Smooth muscle cell (in vitro differentiated cells): ENCODE data around the gene OVCH2. TPM values are rescaled to one million over a fixed set of nuclear protein-coding genes. Genes with fewer than 3 reads are reported as not detected.

Experiments
- DNase-seq: peaks from one replicate; lab custom pipeline; 2025; ENCODE audit not compliant: unreplicated experiment; lab: John Stamatoyannopoulos, UW
- H2AFZ ChIP-seq: fragments of 200-600 bp; sonication (generic); 2 replicates; pipeline ENCODE4 v1.6.0; 2016; ENCODE audit warnings: antibody characterized with exemption, low read depth, mild to moderate bottlenecking
- H3F3A ChIP-seq: fragments of 200-600 bp; sonication (generic); 2 replicates; pipeline ENCODE4 v1.6.0; 2017; ENCODE audit warnings: antibody characterized with exemption, low read depth
- H3K27ac ChIP-seq: fragments of 200-600 bp; sonication (generic); 2 replicates; pipeline ENCODE4 v1.5.1; 2016; ENCODE audit warnings: low read depth, mild to moderate bottlenecking
- H3K27me3 ChIP-seq: fragments of 200-600 bp; sonication (generic); 2 replicates; pipeline ENCODE4 v1.6.1; 2016; ENCODE audit warnings: low read depth, mild to moderate bottlenecking
- H3K36me3 ChIP-seq: fragments of 200-600 bp; sonication (generic); 2 replicates; pipeline ENCODE4 v1.5.1; 2016; ENCODE audit warnings: low read depth
- H3K4me1 ChIP-seq: fragments of 200-600 bp; sonication (generic); 2 replicates; pipeline ENCODE4 v1.5.1; 2016; ENCODE audit warnings: low read depth
- H3K4me2 ChIP-seq: fragments of 200-600 bp; sonication (generic); 2 replicates; pipeline ENCODE4 v1.6.0; 2016; ENCODE audit warnings: mild to moderate bottlenecking
- H3K4me3 ChIP-seq: fragments of 200-600 bp; sonication (generic); 2 replicates; pipeline ENCODE4 v1.5.1; 2016; ENCODE audit warnings: mild to moderate bottlenecking
- H3K79me2 ChIP-seq: fragments of 200-600 bp; sonication (generic); 2 replicates; pipeline ENCODE4 v1.6.0; 2016; ENCODE audit warnings: low read depth, mild to moderate bottlenecking
- H3K9ac ChIP-seq: fragments of 200-600 bp; sonication (generic); 2 replicates; pipeline ENCODE4 v1.6.0; 2016; ENCODE audit warnings: low read depth
- H3K9me3 ChIP-seq: fragments of 200-600 bp; sonication (generic); replicated peaks from 2 replicates; pipeline ENCODE4 v1.5.1; 2016; ENCODE audit warnings: low read depth
- H4K20me1 ChIP-seq: fragments of 200-600 bp; sonication (generic); 2 replicates; pipeline ENCODE4 v1.6.0; 2016; ENCODE audit warnings: low read depth
- CTCF ChIP-seq: fragments of 200-600 bp; sonication (generic); IDR thresholded peaks from 2 replicates; pipeline ENCODE4 v1.5.1; 2017; ENCODE audit warnings: borderline replicate concordance, mild to moderate bottlenecking, antibody characterized with exemption; ENCODE audit not compliant: insufficient read depth, poor library complexity, severe bottlenecking
- WGBS: methylation state at CpG from one replicate; pipeline ENCODE4 v1.1.7; 2016; ENCODE audit warnings: low lambda C conversion rate; 5-methylcytosine and 5-hydroxymethylcytosine counted together
- polyA plus RNA-seq: library from polyadenylated mRNA; unstranded; fragments of >200 nt; fragmentation: Nextera tagmentation; extraction: Ambion mirVana; gene quantifications from 2 replicates; pipeline ENCODE4 v1.2.1, GENCODE V29; 2016
- total RNA-seq: library from RNA; depleted of rRNA; stranded (reverse); fragments of >200 nt; gene quantifications from 2 replicates; pipeline ENCODE4 v1.2.3, GENCODE V29; 2014

The OVCH2 gene
- total and polyA plus RNA-seq, 2 experiments from 2014 or later, result 0.13 to 0.26 TPM

DNA sequence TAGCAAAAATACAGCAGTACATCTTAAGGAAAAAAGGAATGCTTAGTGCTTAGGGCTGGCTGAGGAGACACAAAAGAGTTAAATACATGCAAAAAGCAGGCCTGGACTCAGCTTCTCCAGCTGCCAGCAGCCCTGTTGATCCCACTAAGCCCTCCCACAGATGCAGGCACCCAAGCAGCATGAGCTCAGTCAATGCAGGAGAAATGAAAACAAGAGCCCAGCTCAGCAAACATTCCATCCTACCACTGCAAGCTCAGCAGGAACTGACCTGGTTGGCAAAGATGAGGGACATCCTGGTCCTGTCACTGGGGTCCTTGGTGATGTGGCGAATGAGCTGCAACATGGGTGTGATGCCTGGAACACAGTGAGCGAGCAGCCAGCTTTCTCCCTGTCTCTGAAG is 38.8 kb downstream of the OVCH2 start:
- no peak for DNase-seq
- H2AFZ ChIP-seq, result no peak overlapping the region
- 75% methylated on average over 2 of the region's 2 CpGs for WGBS
- H4K20me1 ChIP-seq, result no peaks in the 10 kb centered on the region
- no peak overlapping the region for H3K4me3 ChIP-seq
- TF ChIP-seq CTCF, result no peak
- no peak overlapping the region for H3K27ac ChIP-seq
- H3F3A ChIP-seq, result peaks cover 19% of the 10 kb centered on the region
- H3K9ac ChIP-seq, result no peak overlapping the region
- H3K9me3 ChIP-seq, result no peaks in the 10 kb centered on the region
- H3K4me2 ChIP-seq, result peak overlapping the region; percentile 56
- no peaks in the 10 kb centered on the region for H3K36me3 ChIP-seq
- H3K79me2 ChIP-seq, result no peaks in the 10 kb centered on the region
- H3K27me3 ChIP-seq, result no peaks in the 10 kb centered on the region
- peaks cover 14% of the 10 kb centered on the region for H3K4me1 ChIP-seq

DNA sequence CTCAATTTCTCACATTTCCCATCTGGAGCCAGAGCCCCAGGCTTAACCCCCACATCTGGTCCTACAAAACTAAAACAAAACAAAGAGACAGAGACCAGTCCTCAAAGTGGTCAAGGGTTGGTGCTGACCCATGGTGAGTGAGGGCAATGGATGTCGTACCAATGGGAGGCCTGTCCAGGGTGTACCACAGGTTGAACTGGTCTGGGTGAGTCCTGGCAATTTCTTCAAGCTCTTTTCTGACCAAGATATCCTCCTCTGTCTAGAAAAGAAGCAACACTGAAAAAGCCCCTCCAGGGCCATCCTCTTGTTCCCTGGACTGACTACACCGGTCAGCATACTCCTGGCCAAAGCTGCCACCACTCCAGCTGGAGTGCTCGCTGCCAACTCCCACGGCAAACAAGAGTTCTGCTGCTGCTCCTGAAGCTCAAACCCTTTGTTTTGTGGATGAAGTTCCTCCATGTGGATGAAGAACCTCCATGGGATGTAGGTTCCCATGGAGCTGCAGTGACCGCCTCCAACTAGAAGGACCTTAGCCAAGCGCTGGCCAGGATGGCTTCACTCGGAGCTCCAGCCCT is 39.9 kb downstream of the OVCH2 start:
- no peak for DNase-seq
- no peaks in the 10 kb centered on the region for H3K79me2 ChIP-seq
- peak overlapping the region; percentile 56 for H3K4me2 ChIP-seq
- TF ChIP-seq CTCF, result no peak
- no peak overlapping the region for H3K9ac ChIP-seq
- H2AFZ ChIP-seq, result no peak overlapping the region
- H3K36me3 ChIP-seq, result no peaks in the 10 kb centered on the region
- peaks cover 9% of the 10 kb centered on the region for H3F3A ChIP-seq
- H3K27me3 ChIP-seq, result no peaks in the 10 kb centered on the region
- 95% methylated on average over 7 of the region's 7 CpGs for WGBS
- H3K9me3 ChIP-seq, result no peaks in the 10 kb centered on the region
- H4K20me1 ChIP-seq, result no peaks in the 10 kb centered on the region
- H3K4me1 ChIP-seq, result peaks cover 14% of the 10 kb centered on the region
- no peak overlapping the region for H3K4me3 ChIP-seq
- H3K27ac ChIP-seq, result no peak overlapping the region

GRCh38 chr11:7665473-7666291 is 40.6 kb downstream of the OVCH2 start:
- peak; percentile 86 for TF ChIP-seq CTCF
- Histone ChIP-seq H2AFZ (no peak overlapping the region), H3K9ac (no peak overlapping the region), H3K27me3 (no peaks in the 10 kb centered on the region), H3K9me3 (no peaks in the 10 kb centered on the region), H3K4me2 (no peak overlapping the region), H3K27ac (no peak overlapping the region), H3K79me2 (no peaks in the 10 kb centered on the region), H3K36me3 (no peaks in the 10 kb centered on the region), H3F3A (peaks cover 8% of the 10 kb centered on the region), H3K4me3 (no peak overlapping the region), H3K4me1 (peaks cover 14% of the 10 kb centered on the region), H4K20me1 (no peaks in the 10 kb centered on the region)
- WGBS, result 58% methylated on average over 20 of the region's 20 CpGs
- DNase-seq, result no peak
